ENCODE data around the gene CCDC112. TPM values are rescaled to one million over a fixed set of nuclear protein-coding genes. Genes with fewer than 3 reads are reported as not detected.
A peak's percentile ranks its signal among the peaks of the same experiment; 100 is the strongest.

The CCDC112 gene
- total RNA-seq, 1 donor from 2014 or later, result 5.6 TPM

GRCh38 chr5:115319007-115319406 lies 22.6 kb upstream of the CCDC112 start:
- DNase-seq (ENCODE audit: low read depth), result no peak

GRCh38 chr5:115317736-115318135 lies 21.3 kb upstream of the CCDC112 start:
- DNase-seq (ENCODE audit: low read depth), result no peak

GRCh38 chr5:115317320-115317719 lies 20.9 kb upstream of the CCDC112 start:
- DNase-seq (ENCODE audit: low read depth), result no peak

- no peak for DNase-seq (ENCODE audit: low read depth)
Observed at GRCh38 chr5:115313632-115314031, 17.2 kb upstream of the CCDC112 start.

- no peak for DNase-seq (ENCODE audit: low read depth)
Observed at GRCh38 chr5:115313052-115313451, 16.6 kb upstream of the CCDC112 start.

- DNase-seq (ENCODE audit: low read depth), result peak; percentile 66
Observed at GRCh38 chr5:115309751-115310370, 13.4 kb upstream of the CCDC112 start.

GRCh38 chr5:115308815-115309214 lies 12.4 kb upstream of the CCDC112 start:
- DNase-seq (ENCODE audit: low read depth), result no peak

GRCh38 chr5:115306011-115306536 lies 9.6 kb upstream of the CCDC112 start:
- no peak for DNase-seq (ENCODE audit: low read depth)

- DNase-seq (ENCODE audit: low read depth), result no peak
Observed at GRCh38 chr5:115304496-115304895, 8.0 kb upstream of the CCDC112 start.

- no peak for DNase-seq (ENCODE audit: low read depth)
Observed at GRCh38 chr5:115298811-115299210, 2.4 kb upstream of the CCDC112 start.

- peak; percentile 17 for DNase-seq (ENCODE audit: low read depth)
Observed at GRCh38 chr5:115297031-115297430, 577 bp upstream of the CCDC112 start.

GRCh38 chr5:115295777-115296123 lies 704 bp downstream of the CCDC112 start:
- DNase-seq (ENCODE audit: low read depth), result no peak

GRCh38 chr5:115291397-115291796 lies 5.1 kb downstream of the CCDC112 start:
- DNase-seq (ENCODE audit: low read depth), result no peak

GRCh38 chr5:115289104-115289503 lies 7.3 kb downstream of the CCDC112 start:
- DNase-seq (ENCODE audit: low read depth), result no peak

- no peak for DNase-seq (ENCODE audit: low read depth)
Observed at GRCh38 chr5:115284021-115284420, 12.4 kb downstream of the CCDC112 start.

- DNase-seq (ENCODE audit: low read depth), result no peak
Observed at GRCh38 chr5:115282131-115282530, 14.3 kb downstream of the CCDC112 start.

GRCh38 chr5:115274584-115274983 lies 21.9 kb downstream of the CCDC112 start:
- DNase-seq (ENCODE audit: low read depth), result no peak

- no peak for DNase-seq (ENCODE audit: low read depth)
Observed at GRCh38 chr5:115272297-115272958, 24.0 kb downstream of the CCDC112 start.

- no peak for DNase-seq (ENCODE audit: low read depth)
Observed at GRCh38 chr5:115271295-115272050, 25.0 kb downstream of the CCDC112 start.

- no peak for DNase-seq (ENCODE audit: low read depth)
Observed at GRCh38 chr5:115267617-115268016, 28.8 kb downstream of the CCDC112 start.

- no peak for DNase-seq (ENCODE audit: low read depth)
Observed at GRCh38 chr5:115265220-115265619, 31.2 kb downstream of the CCDC112 start.

- DNase-seq (ENCODE audit: low read depth), result no peak
Observed at GRCh38 chr5:115264786-115265185, 31.7 kb downstream of the CCDC112 start.
